ENCODE results near the gene LSMEM2. TPM values are rescaled to one million over a fixed set of nuclear protein-coding genes. Genes with fewer than 3 reads are reported as not detected.

LSMEM2 gene
- total and polyA plus RNA-seq, 11 donors = 1.3 to 68.3 (median 29.7) TPM

GRCh38 chr3:50266836-50267235, 12.1 kb upstream of the LSMEM2 start:
- H3K36me3 ChIP-seq = no peaks in the 10 kb centered on the region
- no peak for ATAC-seq
- intact Hi-C loops (cut with DNase I) = loop anchor here in 1 of 10 donors (5.0 kb wide), 1 partner anchor 145 kb away; no protein-coding TSS in a partner anchor
- no peak for DNase-seq
- H3K9me3 ChIP-seq = no peaks in the 10 kb centered on the region
- peaks cover 0 to 65% (median 42%) of the 10 kb centered on the region in 12 donors for H3K4me1 ChIP-seq
- TF ChIP-seq POLR2A (IDR thresholded peaks at IDR 0.05) = no peak
- TF ChIP-seq CTCF (IDR thresholded peaks at IDR 0.05) = no peak
- H3K27me3 ChIP-seq = peaks cover 0 to 12% (median 0%) of the 10 kb centered on the region in 9 donors
- H3K27ac ChIP-seq = peak overlapping the region; percentile 81 to 100 (median 92)
- peak overlapping the region; percentile 13 to 71 (median 58) for H3K4me3 ChIP-seq
- 51 to 73% (median 61%) methylated on average over 4 to 7 of the region's 7 CpGs for WGBS, 4 donors

- TF ChIP-seq POLR2A (IDR thresholded peaks at IDR 0.05) (peak in 1 of 2 donors; percentile 44), CTCF (IDR thresholded peaks at IDR 0.05) (no peak)
- peak overlapping the region; percentile 13 to 71 (median 58) for H3K4me3 ChIP-seq
- peaks cover 0 to 65% (median 42%) of the 10 kb centered on the region in 12 donors for H3K4me1 ChIP-seq
- H3K36me3 ChIP-seq = no peaks in the 10 kb centered on the region
- ATAC-seq (peak; percentile 28 to 67 (median 63)), DNase-seq (peak; percentile 76 to 89 (median 81))
- H3K27ac ChIP-seq = peak overlapping the region; percentile 81 to 100 (median 92)
- no peaks in the 10 kb centered on the region for H3K9me3 ChIP-seq
- WGBS, 4 donors = 8 to 13% (median 9%) methylated on average over 18 to 22 of the region's 22 CpGs
- peaks cover 0 to 12% (median 0%) of the 10 kb centered on the region in 9 donors for H3K27me3 ChIP-seq
- intact Hi-C loops (cut with DNase I) = loop anchor here in 1 of 10 donors (5.0 kb wide), 1 partner anchor 145 kb away; no protein-coding TSS in a partner anchor
Measured at GRCh38 chr3:50267280-50267913, 11.5 kb upstream of the LSMEM2 start.

GRCh38 chr3:50268276-50268675, 10.6 kb upstream of the LSMEM2 start:
- WGBS, 4 donors = 41 to 55% (median 46%) methylated on average over 3 of the region's 3 CpGs
- intact Hi-C loops (cut with DNase I) = loop anchor here in 2 of 10 donors (2.0 to 5.0 kb wide), 2 partner anchors 37 to 146 kb away; no protein-coding TSS in a partner anchor

More at GRCh38 chr3:50268276-50268675, 10.6 kb upstream of the LSMEM2 start:
- H3K4me1 ChIP-seq = peaks cover 0 to 73% (median 50%) of the 10 kb centered on the region in 12 donors
- DNase-seq (no peak), ATAC-seq (no peak)
- peak overlapping the region in 8 of 12 donors; percentile 54 to 71 (median 60) for H3K4me3 ChIP-seq
- H3K27me3 ChIP-seq = peaks cover 0 to 12% (median 0%) of the 10 kb centered on the region in 9 donors
- no peaks in the 10 kb centered on the region for H3K9me3 ChIP-seq
- TF ChIP-seq POLR2A (IDR thresholded peaks at IDR 0.05) = no peak
- no peak for TF ChIP-seq CTCF (IDR thresholded peaks at IDR 0.05)
- no peaks in the 10 kb centered on the region for H3K36me3 ChIP-seq
- peak overlapping the region in 11 of 12 donors; percentile 81 to 100 (median 93) for H3K27ac ChIP-seq
